DMS153 treated with DMSO at 0.1 percent for 48 hours (cell line): ENCODE results near the gene KBTBD7.
A peak's percentile ranks its signal among the peaks of the same experiment; 100 is the strongest.

Experiments
- DNase-seq: peaks from one replicate; lab custom pipeline; 2025; ENCODE audit not compliant: unreplicated experiment; lab: John Stamatoyannopoulos, UW

KBTBD7 gene

GRCh38 chr13:41193919-41194824 is at the start of gene KBTBD7:
TSS of gene KBTBD7 (minus strand) at chr13:41194569. CDS start at chr13:41194257, 312 bp downstream.
- DNase-seq = peak; percentile 88

DNA sequence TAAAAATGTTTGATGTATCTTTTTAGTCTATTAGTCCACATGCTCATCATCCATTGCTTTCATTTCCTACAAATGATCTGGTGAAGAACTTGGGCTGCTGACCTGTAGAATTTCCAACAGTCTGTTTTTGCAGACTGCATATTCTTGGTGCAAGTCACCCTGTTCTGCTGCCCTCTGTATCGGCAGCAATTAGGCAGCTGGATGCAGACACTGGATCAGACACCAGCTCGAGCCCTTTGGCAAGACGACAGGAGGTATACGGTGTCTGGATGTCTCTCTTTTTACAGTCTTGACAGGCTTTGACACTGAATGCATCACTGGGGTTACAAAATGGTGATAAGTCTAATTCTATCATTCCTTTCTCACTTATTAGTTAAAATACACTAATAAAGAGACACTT is 47.3 kb upstream of the KBTBD7 start:
- no peak for DNase-seq

- no peak for DNase-seq
Measured at GRCh38 chr13:41236369-41236768, 42.0 kb upstream of the KBTBD7 start.

DNA sequence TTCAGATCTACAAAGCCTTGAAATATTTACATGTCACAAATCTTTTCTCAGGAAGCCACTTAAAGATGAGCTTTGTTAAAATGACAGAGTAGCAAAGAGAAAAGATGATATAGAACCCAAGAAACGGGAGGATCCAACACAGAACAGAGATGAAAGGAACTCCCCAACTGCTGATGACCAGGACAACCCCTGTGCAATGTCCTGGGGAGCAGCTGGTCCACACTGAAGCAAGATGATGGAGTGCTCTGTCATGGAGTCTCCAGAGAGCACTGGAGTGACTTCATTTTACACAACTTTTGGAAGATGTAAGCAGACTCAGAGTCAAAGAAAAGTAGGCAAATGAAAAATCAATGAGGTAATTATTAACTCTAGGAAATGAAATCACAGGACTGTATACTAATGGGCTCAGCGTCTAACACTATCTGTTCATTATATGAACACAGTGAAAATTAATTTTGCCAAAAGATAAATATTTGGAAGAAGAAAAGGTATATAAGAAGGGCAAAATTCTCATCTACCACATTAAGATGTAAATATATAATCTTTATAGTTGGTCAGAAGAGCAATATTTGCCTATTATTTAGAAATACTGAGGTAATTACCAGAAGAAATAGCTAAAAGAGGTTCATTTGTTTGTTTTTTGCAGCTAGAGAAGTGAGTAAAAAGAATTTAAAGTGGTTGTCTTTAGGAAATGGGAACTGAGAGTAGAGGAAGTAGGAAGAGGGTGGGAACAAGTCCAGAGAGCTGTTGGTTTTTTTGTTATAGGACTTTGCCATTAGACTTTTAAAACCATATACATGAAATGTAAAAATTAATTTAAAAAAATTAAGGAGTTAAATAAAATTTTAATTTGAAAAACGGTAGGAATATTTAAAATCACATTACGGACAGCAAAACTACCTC is 38.5 kb upstream of the KBTBD7 start:
- no peak for DNase-seq

GRCh38 chr13:41231786-41232185 is 37.4 kb upstream of the KBTBD7 start:
- peak; percentile 42 for DNase-seq

DNA sequence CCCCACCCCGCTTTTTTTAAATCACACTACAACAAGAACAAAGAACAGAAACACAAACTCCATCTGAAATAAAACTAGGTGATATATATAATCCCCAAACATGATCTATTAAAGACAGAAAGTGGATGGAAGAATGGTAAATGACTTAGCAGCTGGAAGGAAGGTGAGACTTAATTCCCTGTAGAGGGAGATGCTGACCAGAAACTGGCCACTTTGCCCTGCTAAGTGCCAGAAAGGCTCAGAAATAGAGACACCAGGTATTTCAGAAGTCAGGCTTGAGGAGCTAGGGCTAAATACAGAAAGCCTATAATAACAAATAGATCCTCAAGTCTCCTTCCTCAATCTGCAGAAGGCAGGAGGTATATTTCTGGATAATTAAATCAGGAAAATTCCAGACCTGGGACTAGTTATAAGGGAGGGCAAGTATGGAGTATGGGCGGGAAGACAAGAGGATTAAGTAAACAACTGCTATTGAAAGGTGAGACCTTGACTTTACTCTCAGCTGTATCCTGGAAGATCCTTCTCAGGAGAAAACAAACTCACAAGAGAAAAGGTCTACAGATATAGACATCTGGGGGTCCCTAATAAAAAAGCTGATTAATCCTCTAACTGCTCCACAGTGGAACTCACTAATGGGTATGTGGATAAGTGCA is 36.8 kb upstream of the KBTBD7 start:
- DNase-seq = no peak

- DNase-seq = no peak
Measured at GRCh38 chr13:41229356-41229755, 35.0 kb upstream of the KBTBD7 start.

DNA sequence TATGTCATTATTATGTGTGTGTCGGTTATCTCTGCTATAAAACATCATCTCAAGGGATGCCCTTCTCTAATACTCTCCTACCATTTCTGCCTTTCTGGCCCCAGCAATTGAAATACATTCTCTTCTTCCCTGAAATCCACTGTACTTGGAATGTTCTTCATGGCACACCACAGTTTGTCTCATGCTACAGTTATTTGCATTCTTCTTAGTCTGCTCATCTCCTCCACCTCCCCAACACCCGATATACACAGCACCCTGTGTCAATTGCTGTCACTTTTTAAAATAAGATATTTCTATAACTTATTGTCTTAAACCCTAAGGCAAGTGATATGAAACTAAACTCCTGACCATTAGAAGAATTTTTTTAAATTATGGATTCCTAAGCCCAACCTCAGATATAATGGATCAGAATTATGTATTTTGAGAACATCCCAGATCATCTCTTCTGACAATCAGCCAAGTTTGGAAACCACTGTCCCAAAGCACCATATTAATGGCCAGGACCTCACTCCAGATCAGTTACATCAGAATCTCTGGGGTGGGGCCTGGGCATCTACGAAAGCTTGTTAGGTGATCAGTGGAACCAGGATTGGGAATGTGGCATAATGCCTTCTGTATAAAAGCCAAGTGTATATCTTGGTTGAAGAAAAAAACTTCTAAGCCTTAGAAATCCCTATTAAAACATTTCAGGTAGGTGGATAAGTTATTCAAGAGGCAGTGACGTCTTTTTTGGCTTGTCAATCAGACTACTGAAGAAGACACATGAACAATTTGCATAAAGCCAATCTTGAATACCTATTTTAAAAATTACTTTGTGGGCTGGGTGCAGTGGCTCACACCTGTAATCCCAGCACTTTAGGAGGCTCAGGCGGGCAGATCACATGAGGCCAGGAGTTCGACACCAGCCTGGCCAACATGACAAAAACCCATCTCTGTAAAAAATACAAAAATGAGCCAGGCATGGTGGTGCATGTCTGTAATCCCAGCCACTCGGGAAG is 30.0 kb upstream of the KBTBD7 start:
- no peak for DNase-seq

GRCh38 chr13:41222259-41222852 is 28.0 kb upstream of the KBTBD7 start:
- peak; percentile 42 for DNase-seq

- no peak for DNase-seq
Measured at GRCh38 chr13:41220401-41220800, 26.0 kb upstream of the KBTBD7 start.

GRCh38 chr13:41216160-41216559 is 21.8 kb upstream of the KBTBD7 start:
- no peak for DNase-seq

- DNase-seq = no peak
Measured at GRCh38 chr13:41213919-41214318, 19.6 kb upstream of the KBTBD7 start.

GRCh38 chr13:41213316-41213715 is 18.9 kb upstream of the KBTBD7 start:
- DNase-seq = no peak

DNA sequence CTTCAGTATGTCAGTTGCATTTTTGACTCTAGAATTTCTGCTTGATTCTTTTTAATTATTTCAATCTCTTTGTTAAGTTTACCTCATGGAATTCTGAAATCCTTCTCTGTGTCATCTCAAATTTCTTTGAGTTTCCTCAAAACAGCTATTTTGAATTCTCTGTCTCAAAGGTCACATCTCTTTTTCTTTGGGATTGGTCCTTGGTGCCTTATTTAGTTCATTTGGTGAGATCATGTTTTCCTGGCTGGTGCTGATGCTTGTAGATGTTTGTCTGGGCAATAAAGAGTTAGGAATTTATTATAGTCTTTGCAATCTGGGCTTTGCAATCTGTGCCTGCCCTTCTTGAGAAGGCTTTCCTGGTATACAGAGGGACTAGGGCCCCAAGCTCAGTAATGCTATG is 18.5 kb upstream of the KBTBD7 start:
- no peak for DNase-seq

- DNase-seq = no peak
Measured at GRCh38 chr13:41211062-41211461, 16.7 kb upstream of the KBTBD7 start.

GRCh38 chr13:41206467-41206866 is 12.1 kb upstream of the KBTBD7 start:
- DNase-seq = no peak

GRCh38 chr13:41203810-41204209 is 9.4 kb upstream of the KBTBD7 start:
- DNase-seq = no peak

GRCh38 chr13:41200126-41200525 is 5.8 kb upstream of the KBTBD7 start:
- no peak for DNase-seq

GRCh38 chr13:41199526-41199925 is 5.2 kb upstream of the KBTBD7 start:
- no peak for DNase-seq

- DNase-seq = no peak
Measured at GRCh38 chr13:41199079-41199478, 4.7 kb upstream of the KBTBD7 start.
